CD4-positive, alpha-beta T cell (primary cell): ENCODE results near the gene CEP112. TPM values are rescaled to one million over a fixed set of nuclear protein-coding genes. Genes with fewer than 3 reads are reported as not detected.

Experiments used
- ATAC-seq: fragments of 200-7000 bp; cut with Tn5 transposase; one replicate; pipeline ENCODE4 v1.10.0; 2022; ENCODE audit warnings: mild to moderate bottlenecking; ENCODE audit not compliant: poor library complexity
- CTCF ChIA-PET: fragments of 350-600 bp; sonication (Branson Sonifier 250); formaldehyde crosslinking; loops from one replicate; lab custom pipeline; 2021; ENCODE audit warnings: antibody characterized with exemption, inconsistent platforms; lab: Charles Lee
- POLR2A ChIA-PET: fragments of 350-600 bp; sonication (Branson Sonifier 250); formaldehyde crosslinking; loops from one replicate; lab custom pipeline; 2021; ENCODE audit warnings: antibody characterized with exemption, inconsistent platforms; lab: Charles Lee
- DNase-seq, 14 experiments: peaks; one replicate each; pipeline ENCODE4 v3.0.0-alpha.2; 2013 to 2020; ENCODE audit warnings: mixed read lengths in 2 of 14
- H3K27ac ChIP-seq, 2 donors: one replicate each; pipeline versions ENCODE4 v1.5.1 to v1.7.0; 2013; ENCODE audit warnings: low read length in 2 of 2, low read depth in 1 of 2, mild to moderate bottlenecking in 1 of 2
- H3K27me3 ChIP-seq, 2 experiments: 1 replicate in 1 of 2; 2 replicates in 1 of 2; pipeline versions ENCODE4 v1.6.1 to v1.7.0; 2013; ENCODE audit warnings: low read length in 2 of 2, control low read depth in 1 of 2, mild to moderate bottlenecking in 1 of 2, moderate library complexity in 1 of 2; ENCODE audit not compliant: insufficient read depth in 2 of 2, control insufficient read depth in 1 of 2
- H3K36me3 ChIP-seq: one replicate; pipeline ENCODE4 v1.6.1; 2013; ENCODE audit warnings: low read length, control low read depth; ENCODE audit not compliant: insufficient read depth
- H3K4me1 ChIP-seq: one replicate; pipeline ENCODE4 v1.6.1; 2013; ENCODE audit warnings: low read length, control low read depth; ENCODE audit not compliant: insufficient read depth
- H3K4me3 ChIP-seq: one replicate; pipeline ENCODE4 v1.5.1; 2013; ENCODE audit warnings: mild to moderate bottlenecking, low read length, moderate library complexity
- H3K9me3 ChIP-seq, 2 experiments: 1 replicate in 1 of 2; 2 replicates in 1 of 2; pipeline versions ENCODE4 v1.6.1 to v1.7.0; 2013; ENCODE audit warnings: low read length in 2 of 2, mild to moderate bottlenecking in 2 of 2, control low read depth in 1 of 2, moderate library complexity in 1 of 2; ENCODE audit not compliant: control insufficient read depth in 1 of 2, insufficient read depth in 1 of 2
- H3K27ac Mint-ChIP-seq: one replicate; pipeline ENCODE4 v1.8.0; 2020; ENCODE audit warnings: mixed read lengths
- H3K27me3 Mint-ChIP-seq: one replicate; pipeline ENCODE4 v1.8.0; 2021; ENCODE audit warnings: mixed read lengths
- H3K36me3 Mint-ChIP-seq: one replicate; pipeline ENCODE4 v1.8.0; 2021; ENCODE audit warnings: low read depth, mixed read lengths
- H3K4me1 Mint-ChIP-seq: one replicate; pipeline ENCODE4 v1.8.0; 2021; ENCODE audit warnings: low read depth, mixed read lengths
- H3K4me3 Mint-ChIP-seq: one replicate; pipeline ENCODE4 v1.8.0; 2020; ENCODE audit warnings: mild to moderate bottlenecking, mixed read lengths
- H3K9me3 Mint-ChIP-seq: one replicate; pipeline ENCODE4 v1.8.0; 2020; ENCODE audit warnings: mixed read lengths
- intact Hi-C, 2 experiments: fragments of 100-400 bp; cut with DNase I in 1 of 2; cut with micrococcal nuclease in 1 of 2; formaldehyde crosslinking; loops; one replicate each; pipeline versions ENCODE4 v1.15.1 to v1.9.0; 2023 to 2025; cut with DNase I, micrococcal nuclease
- total RNA-seq, 174 experiments: library from RNA in 2 of 174; stranded (reverse) in 2 of 174; gene quantifications; one replicate each; pipeline ENCODE4 v1.2.3 and lab custom pipeline; 2021 to 2026
- TF ChIP-seq, protein P1 (sequence below): fragments of 200-600 bp; IDR thresholded peaks from one replicate; pipeline ENCODE4 v1.8.0; 2022; ENCODE audit warnings: antibody characterized with exemption, mild to moderate bottlenecking

The CEP112 gene
- total RNA-seq, 2 experiments from 2014 or later: 1.6 to 2.2 TPM

DNA sequence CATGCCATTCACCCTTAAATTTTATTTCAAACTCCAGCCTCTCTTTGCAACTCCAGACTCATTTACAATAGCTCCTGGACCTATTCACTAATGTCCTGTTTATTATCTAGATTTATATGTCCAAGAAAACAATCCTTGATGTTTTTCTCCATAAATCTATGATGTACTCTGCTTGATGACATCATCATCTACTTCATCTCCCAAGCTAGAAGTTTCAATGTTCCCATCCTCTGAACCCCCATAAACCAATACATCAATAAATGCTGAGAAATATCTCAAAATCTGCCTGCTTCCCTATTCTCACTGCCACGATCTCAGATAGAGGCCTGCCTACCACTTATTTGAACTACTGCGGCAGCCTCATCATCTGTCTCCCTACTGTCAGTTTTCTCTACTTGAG, 4.2 kb downstream of the CEP112 start:
- Mint-ChIP-seq H3K36me3 (no peaks in the 10 kb centered on the region), H3K4me3 (no peak overlapping the region)
- CTCF ChIA-PET: interaction anchor here (0.8 to 1.5 kb wide), 2 partner anchors 13 to 486 kb away, joined by 3 read pairs; no protein-coding TSS in a partner anchor

DNA sequence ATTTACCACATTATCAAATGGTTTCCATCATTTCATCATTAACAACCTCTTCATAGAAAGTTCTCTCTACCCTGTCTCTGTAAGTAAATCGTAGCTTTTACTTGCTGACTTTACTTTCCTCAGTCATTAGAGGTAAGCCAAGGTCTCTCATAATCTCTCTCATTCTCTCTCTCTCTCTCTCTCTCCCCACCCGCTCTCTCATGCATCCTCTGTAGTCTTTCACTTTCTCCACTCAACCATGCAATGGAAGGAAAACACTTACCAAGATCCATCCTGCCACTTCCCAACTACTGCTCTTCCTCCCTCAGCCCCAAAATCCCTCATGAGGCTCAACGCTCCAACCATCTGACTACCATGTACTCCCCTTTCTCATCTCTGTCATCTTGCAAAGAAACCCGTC, 6.1 kb downstream of the CEP112 start:
- intact Hi-C loops: no loop called here
- Histone ChIP-seq H3K4me1 (peaks cover 3% of the 10 kb centered on the region), H3K27ac (no peak overlapping the region), H3K27me3 (no peaks in the 10 kb centered on the region), H3K4me3 (no peak overlapping the region), H3K9me3 (no peaks in the 10 kb centered on the region), H3K36me3 (no peaks in the 10 kb centered on the region)
- Mint-ChIP-seq H3K36me3 (no peaks in the 10 kb centered on the region), H3K9me3 (no peaks in the 10 kb centered on the region), H3K27ac (no peak overlapping the region), H3K27me3 (no peaks in the 10 kb centered on the region), H3K4me3 (no peak overlapping the region), H3K4me1 (peaks cover 1% of the 10 kb centered on the region)
- POLR2A ChIA-PET: no interaction called here
- TF ChIP-seq, protein P1, sequence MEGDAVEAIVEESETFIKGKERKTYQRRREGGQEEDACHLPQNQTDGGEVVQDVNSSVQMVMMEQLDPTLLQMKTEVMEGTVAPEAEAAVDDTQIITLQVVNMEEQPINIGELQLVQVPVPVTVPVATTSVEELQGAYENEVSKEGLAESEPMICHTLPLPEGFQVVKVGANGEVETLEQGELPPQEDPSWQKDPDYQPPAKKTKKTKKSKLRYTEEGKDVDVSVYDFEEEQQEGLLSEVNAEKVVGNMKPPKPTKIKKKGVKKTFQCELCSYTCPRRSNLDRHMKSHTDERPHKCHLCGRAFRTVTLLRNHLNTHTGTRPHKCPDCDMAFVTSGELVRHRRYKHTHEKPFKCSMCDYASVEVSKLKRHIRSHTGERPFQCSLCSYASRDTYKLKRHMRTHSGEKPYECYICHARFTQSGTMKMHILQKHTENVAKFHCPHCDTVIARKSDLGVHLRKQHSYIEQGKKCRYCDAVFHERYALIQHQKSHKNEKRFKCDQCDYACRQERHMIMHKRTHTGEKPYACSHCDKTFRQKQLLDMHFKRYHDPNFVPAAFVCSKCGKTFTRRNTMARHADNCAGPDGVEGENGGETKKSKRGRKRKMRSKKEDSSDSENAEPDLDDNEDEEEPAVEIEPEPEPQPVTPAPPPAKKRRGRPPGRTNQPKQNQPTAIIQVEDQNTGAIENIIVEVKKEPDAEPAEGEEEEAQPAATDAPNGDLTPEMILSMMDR: no peak
- CTCF ChIA-PET: interaction anchor here (0.6 kb wide), 1 partner anchor 17 kb away, joined by 3 read pairs; no protein-coding TSS in a partner anchor
- ATAC-seq (no peak), DNase-seq (no peak)

More for the DNA sequence above, 4.2 kb downstream of the CEP112 start:
- Histone ChIP-seq H3K4me3 (no peak overlapping the region), H3K27ac (no peak overlapping the region), H3K27me3 (no peaks in the 10 kb centered on the region), H3K4me1 (peaks cover 11% of the 10 kb centered on the region), H3K9me3 (no peaks in the 10 kb centered on the region), H3K36me3 (no peaks in the 10 kb centered on the region)
- no peak for ATAC-seq
- DNase-seq: no peak
- no peak overlapping the region for H3K27ac Mint-ChIP-seq
- H3K27me3 Mint-ChIP-seq: no peaks in the 10 kb centered on the region
- intact Hi-C loops: no loop called here
- TF ChIP-seq, protein P1: no peak
- POLR2A ChIA-PET: no interaction called here
- H3K9me3 Mint-ChIP-seq: no peaks in the 10 kb centered on the region
- peaks cover 14% of the 10 kb centered on the region for H3K4me1 Mint-ChIP-seq

DNA sequence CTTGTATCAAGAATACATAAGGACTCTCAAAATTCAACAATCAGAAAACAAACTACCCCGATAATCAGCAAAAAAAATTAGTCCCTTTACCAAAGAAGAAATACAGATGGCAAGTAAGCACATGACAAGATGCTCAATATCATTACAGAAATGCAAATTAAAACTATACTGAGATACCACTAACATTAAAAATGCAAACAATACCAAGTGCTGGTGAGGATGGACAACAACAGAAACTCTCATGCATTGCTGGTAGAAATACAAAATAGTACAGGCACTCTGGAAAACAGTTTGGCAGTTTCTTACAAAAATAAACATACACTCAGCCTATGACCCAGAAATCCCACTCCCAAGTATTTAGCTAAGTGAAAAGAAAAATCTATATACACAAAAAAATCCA, 7.5 kb downstream of the CEP112 start:
- Mint-ChIP-seq H3K4me3 (no peak overlapping the region), H3K27ac (no peak overlapping the region), H3K36me3 (no peaks in the 10 kb centered on the region), H3K9me3 (no peaks in the 10 kb centered on the region), H3K4me1 (no peaks in the 10 kb centered on the region), H3K27me3 (no peaks in the 10 kb centered on the region)
- Histone ChIP-seq H3K36me3 (no peaks in the 10 kb centered on the region), H3K9me3 (no peaks in the 10 kb centered on the region), H3K4me3 (no peak overlapping the region), H3K27ac (no peak overlapping the region), H3K27me3 (no peaks in the 10 kb centered on the region), H3K4me1 (no peaks in the 10 kb centered on the region)
- intact Hi-C loops: no loop called here
- TF ChIP-seq, protein P1: no peak
- POLR2A ChIA-PET: interaction anchor here (0.6 to 0.7 kb wide), 2 partner anchors 219 to 336 kb away, joined by 3 to 4 read pairs; no protein-coding TSS in a partner anchor
- CTCF ChIA-PET: no interaction called here
- no peak for DNase-seq
- no peak for ATAC-seq
